HepG2 (cell line): ENCODE results near the gene CARMIL3. TPM values are rescaled to one million over a fixed set of nuclear protein-coding genes. Genes with fewer than 3 reads are reported as not detected.
"Not testable (repeated sequence)": the region's sequence is repeated elsewhere in the genome, so short reads cannot be mapped to it uniquely, and the experiment has no call there.

Experiments used
- ATAC-seq: fragments of 200-7000 bp; cut with Tn5 transposase; 3 replicates; pipeline ENCODE4 v1.9.1; 2020; ENCODE audit warnings: mild to moderate bottlenecking, moderate library complexity
- BruUV-seq: library from RNA; stranded (reverse); fragments of 400-500 nt; replicated peaks from 2 replicates; lab custom pipeline; 2021; lab: Mats Ljungman, UMichigan
- CTCF ChIA-PET: fragments of 300-600 bp; formaldehyde crosslinking; extraction: SDS; loops from one replicate; lab custom pipeline; 2021; ENCODE audit warnings: low total read pairs, inconsistent platforms, low intra/inter-chr PET ratio; lab: Yijun Ruan, JAX
- POLR2A ChIA-PET: fragments of 350-600 bp; sonication (Branson Sonifier 250); formaldehyde crosslinking; loops from one replicate; lab custom pipeline; 2020; ENCODE audit warnings: antibody characterized with exemption, inconsistent platforms; lab: Yijun Ruan, JAX
- DNase-seq: peaks from one replicate; pipeline ENCODE4 v3.0.0-alpha.2; 2015; ENCODE audit warnings: low spot score
- FAIRE-seq: peaks from 3 replicates; lab custom pipeline; 2011; peaks lifted over from hg19 to GRCh38; lab: Jason Lieb, UNC
- H2AFZ ChIP-seq: one replicate; pipeline ENCODE4 v1.6.1; 2011; ENCODE audit warnings: low read length, inconsistent platforms
- H3K27ac ChIP-seq: fragments of 300-600 bp; 3 replicates; pipeline ENCODE4 v1.8.0; 2011; ENCODE audit warnings: mixed run types, mild to moderate bottlenecking, mixed read lengths, low read length, inconsistent platforms; ENCODE audit not compliant: insufficient read depth; ENCODE audit errors: extremely low read length
- H3K27me3 ChIP-seq, 2 experiments: fragments of 200-600 bp in 1 of 2; 2 replicates in 1 of 2; 3 replicates in 1 of 2; pipeline versions ENCODE4 v1.6.0 to v1.8.0; 2011; ENCODE audit warnings: low read length in 2 of 2, mild to moderate bottlenecking in 2 of 2, moderate library complexity in 2 of 2, inconsistent platforms in 1 of 2; ENCODE audit not compliant: insufficient read depth in 2 of 2, control insufficient read depth in 1 of 2
- H3K36me3 ChIP-seq, 2 experiments: fragments of 200-600 bp in 1 of 2; replicated peaks in 1 of 2; 2 replicates in 1 of 2; 3 replicates in 1 of 2; pipeline versions ENCODE4 v1.5.1 to v1.8.0; 2011; ENCODE audit warnings: low read length in 2 of 2, inconsistent platforms in 1 of 2; ENCODE audit not compliant: insufficient read depth in 2 of 2, control insufficient read depth in 1 of 2
- H3K4me1 ChIP-seq: 2 replicates; pipeline ENCODE4 v1.5.1; 2012; ENCODE audit warnings: low read length, inconsistent platforms; ENCODE audit not compliant: insufficient read depth
- H3K4me2 ChIP-seq: 2 replicates; pipeline ENCODE4 v1.6.0; 2011; ENCODE audit warnings: low read depth, low read length, inconsistent platforms
- H3K4me3 ChIP-seq, 3 experiments: fragments of 200-600 bp in 1 of 3; sonication (generic), shearing (Covaris generic) in 1 of 3; replicated peaks in 1 of 3; 2 replicates each; pipeline ENCODE4 v1.5.1; 2011 to 2016; ENCODE audit warnings: low read length in 3 of 3, inconsistent platforms in 2 of 3, low read depth in 2 of 3, mild to moderate bottlenecking in 2 of 3, control low read depth in 1 of 3, mixed read lengths in 1 of 3; ENCODE audit not compliant: insufficient read depth in 1 of 3
- H3K79me2 ChIP-seq: one replicate; pipeline ENCODE4 v1.6.1; 2011; ENCODE audit warnings: low read length, inconsistent platforms; ENCODE audit not compliant: insufficient read depth
- H3K9ac ChIP-seq: 2 replicates; pipeline ENCODE4 v1.6.0; 2011; ENCODE audit warnings: mild to moderate bottlenecking, low read depth, low read length, inconsistent platforms; ENCODE audit not compliant: insufficient read depth
- H3K9me3 ChIP-seq: 2 replicates; pipeline ENCODE4 v1.5.1; 2012; ENCODE audit warnings: mild to moderate bottlenecking, low read length
- H4K20me1 ChIP-seq: 2 replicates; pipeline ENCODE4 v1.6.0; 2011; ENCODE audit warnings: inconsistent platforms, mild to moderate bottlenecking, low read length, moderate library complexity; ENCODE audit not compliant: insufficient read depth
- MAFF ChIP-seq: IDR thresholded peaks from 2 replicates; pipeline ENCODE4 v1.6.1; 2011; ENCODE audit warnings: low read depth, low read length, improper control_type of control experiment
- MAFG ChIP-seq: sonication (generic); formaldehyde crosslinking; IDR thresholded peaks from 2 replicates; pipeline ENCODE4 v1.5.1; 2020; ENCODE audit warnings: mild to moderate bottlenecking, missing genetic modification reagents
- MAFK ChIP-seq, 2 experiments: IDR thresholded peaks in 1 of 2; conservative IDR thresholded peaks in 1 of 2; 2 replicates each; pipeline ENCODE4 v1.6.1; 2011; ENCODE audit warnings: improper control_type of control experiment in 2 of 2, low read length in 2 of 2
- ZNF644 ChIP-seq: IDR thresholded peaks from 2 replicates; pipeline ENCODE4 v1.6.1; 2016; ENCODE audit warnings: low read depth
- WGBS: methylation state at CpG from one replicate; pipeline ENCODE4 v1.1.6; 2017; ENCODE audit warnings: low lambda C conversion rate; 5-methylcytosine and 5-hydroxymethylcytosine counted together
- in situ Hi-C: cut with HindIII; loops from 2 replicates; pipeline ENCODE4 v1.10.0; 2017; ENCODE audit warnings: low pct_unique_long_range_greater_than_20kb; ENCODE audit not compliant: extremely low pct_ligation_motif_present
- intact Hi-C: fragments of 100-400 bp; cut with micrococcal nuclease; formaldehyde crosslinking; loops from one replicate; pipeline ENCODE4 v1.10.0; 2022; ENCODE audit not compliant: unreplicated experiment
- polyA plus RNA-seq, 8 experiments: library from polyadenylated mRNA; depleted of rRNA in 3 of 8; stranded (reverse) in 7 of 8; unstranded in 1 of 8; fragments of >200 nt; fragmentation: Illumina TruSeq in 4 of 8; extraction: Trizol in 4 of 8; gene quantifications; 2 replicates each; pipeline versions ENCODE4 v1.2.1 to v1.2.3, GENCODE V29; 2011 to 2016; ENCODE audit warnings: low read depth in 4 of 8, missing spikeins in 1 of 8, mixed read lengths in 1 of 8; ENCODE audit not compliant: insufficient read depth in 1 of 8
- total RNA-seq, 5 experiments: library from RNA; depleted of rRNA; stranded (reverse); fragments of >200 nt; fragmentation: Illumina TruSeq; extraction: Trizol; gene quantifications; 2 replicates each; pipeline ENCODE4 v1.2.3, GENCODE V29; 2016; ENCODE audit warnings: low read depth in 1 of 5

CARMIL3 gene
- total and polyA plus RNA-seq, 2 of the 13 experiments (the other 11 are each of a cell fraction or from before 2014, with no cell fraction given), result 0.27 to 0.55 TPM

DNA sequence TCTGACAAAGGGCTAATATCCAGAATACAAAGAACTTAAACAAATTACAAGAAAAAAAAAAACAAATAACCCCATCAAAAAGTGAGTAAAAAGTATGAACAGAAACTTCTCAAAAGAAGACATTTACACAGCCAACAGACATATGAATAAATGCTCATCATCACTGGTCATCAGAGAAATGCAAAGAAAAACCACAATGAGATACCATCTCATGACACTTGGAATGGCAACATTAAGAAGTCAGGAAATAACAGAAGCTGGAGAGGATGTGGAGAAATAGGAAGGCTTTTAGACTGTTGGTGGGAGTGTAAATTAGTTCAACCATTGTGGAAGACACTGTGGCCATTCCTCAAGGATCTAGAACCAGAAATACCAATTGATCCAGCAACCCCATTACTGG lies 32.8 kb upstream of the CARMIL3 start:
- FAIRE-seq, H3K4me2 ChIP-seq, H3K9ac ChIP-seq, H3K9me3 ChIP-seq, BruUV-seq, H3K79me2 ChIP-seq, POLR2A ChIA-PET, intact Hi-C loops, in situ Hi-C loops, H4K20me1 ChIP-seq, DNase-seq, CTCF ChIA-PET, H2AFZ ChIP-seq, ATAC-seq, H3K27me3 ChIP-seq, H3K27ac ChIP-seq, H3K36me3 ChIP-seq, H3K4me3 ChIP-seq: not testable (repeated sequence)
- H3K4me1 ChIP-seq, result peaks cover 25% of the 10 kb centered on the region

DNA sequence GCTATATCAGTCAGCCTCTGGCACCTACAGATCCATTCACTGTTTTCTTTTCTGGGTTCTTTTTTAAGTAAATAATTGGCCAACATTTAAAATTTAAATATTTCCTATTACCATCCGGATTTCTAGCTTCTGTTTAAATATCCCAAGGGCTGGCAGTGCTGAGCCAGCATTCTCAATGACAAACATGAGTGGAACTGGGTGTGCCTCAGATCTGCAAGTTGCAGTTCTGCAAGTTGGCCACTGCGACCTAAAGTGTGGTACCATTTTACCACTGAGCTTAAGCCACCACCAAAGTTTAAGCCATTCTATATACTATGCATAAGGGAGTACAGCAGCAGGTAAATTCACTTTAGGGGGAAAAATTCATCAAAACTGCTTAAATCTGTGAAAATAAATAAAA lies 31.9 kb upstream of the CARMIL3 start:
- WGBS, result 13% methylated on average over 2 of the region's 2 CpGs
- BruUV-seq, DNase-seq, H3K4me2 ChIP-seq, H4K20me1 ChIP-seq, H3K36me3 ChIP-seq, intact Hi-C loops, H3K27me3 ChIP-seq, CTCF ChIA-PET, in situ Hi-C loops, FAIRE-seq, H3K9ac ChIP-seq, H3K9me3 ChIP-seq, H3K79me2 ChIP-seq, H2AFZ ChIP-seq, H3K4me3 ChIP-seq, H3K27ac ChIP-seq: not testable (repeated sequence)
- ATAC-seq, result peak; percentile 100
- peaks cover 30% of the 10 kb centered on the region for H3K4me1 ChIP-seq
- POLR2A ChIA-PET, result interaction anchor here (1.1 kb wide), 1 partner anchor 74 kb away, joined by 5 read pairs; the partner anchor contains the start of gene PCK2
- peak; percentile 90 for TF ChIP-seq MAFF
- TF ChIP-seq MAFG (CRISPR knock-in tag), result peak; percentile 66
- peak; percentile 89 to 93 for TF ChIP-seq MAFK (conservative IDR thresholded peaks at IDR 0.05 in 1 of 2, IDR thresholded peaks at IDR 0.05 in 1 of 2; ENCODE audit: low read length in 2 of 2)
- peak; percentile 84 for TF ChIP-seq ZNF644 (CRISPR knock-in tag)
